Stimulated activated CD4-positive, alpha-beta T cell treated with anti-CD3 and anti-CD28 coated beads, TNF-alpha, amount 100 ng/mL, for 48 hours (primary cell): ENCODE data around the gene SECTM1.

ENCODE experiments used
- DNase-seq, 3 donors: peaks; one replicate each; pipeline ENCODE4 v3.0.0-alpha.2; 2020; ENCODE audit warnings: low read depth in 3 of 3

The SECTM1 gene

GRCh38 chr17:82328141-82328993, 5.2 kb downstream of the SECTM1 start:
- no peak for DNase-seq

- DNase-seq: no peak
Observed at GRCh38 chr17:82327757-82328140, 5.8 kb downstream of the SECTM1 start.

- no peak for DNase-seq
Observed at GRCh38 chr17:82327289-82327688, 6.3 kb downstream of the SECTM1 start.

- no peak for DNase-seq
Observed at GRCh38 chr17:82325286-82326180, 8.0 kb downstream of the SECTM1 start.

GRCh38 chr17:82324566-82325285, 8.8 kb downstream of the SECTM1 start:
- no peak for DNase-seq

GRCh38 chr17:82323514-82324234, 9.9 kb downstream of the SECTM1 start:
- DNase-seq: no peak

GRCh38 chr17:82322526-82323453, 10.8 kb downstream of the SECTM1 start:
- DNase-seq: no peak

GRCh38 chr17:82321947-82322466, 11.6 kb downstream of the SECTM1 start:
- no peak for DNase-seq

- DNase-seq: peak; percentile 61 to 70 (median 61)
Observed at GRCh38 chr17:82320956-82321927, 12.3 kb downstream of the SECTM1 start.

GRCh38 chr17:82320140-82320840, 13.3 kb downstream of the SECTM1 start:
- no peak for DNase-seq

GRCh38 chr17:82319619-82320062, 13.9 kb downstream of the SECTM1 start:
- DNase-seq: no peak

GRCh38 chr17:82318772-82319606, 14.6 kb downstream of the SECTM1 start:
- no peak for DNase-seq

GRCh38 chr17:82318169-82318498, 15.4 kb downstream of the SECTM1 start:
- DNase-seq: no peak

GRCh38 chr17:82317394-82318168, 16.0 kb downstream of the SECTM1 start, which contains the start of gene CD7:
TSS of gene CD7 (minus strand) at chr17:82317608. CDS start at chr17:82317495, 113 bp downstream.
- DNase-seq: peak in 1 of 3 donors; percentile 67

- DNase-seq: no peak
Observed at GRCh38 chr17:82316651-82317393, 16.7 kb downstream of the SECTM1 start.
